ENCODE results near the gene TRABD2B. TPM values are rescaled to one million over a fixed set of nuclear protein-coding genes. Genes with fewer than 3 reads are reported as not detected.

The TRABD2B gene
- polyA plus RNA-seq, 1 of the 3 experiments (the other 2 are of a cell fraction), result 0.03 TPM

- H3K9me2 ChIP-seq, result no peaks in the 10 kb centered on the region
- ChIA-PET CTCF (interaction anchor here (0.6 to 1.9 kb wide), 8 partner anchors 12 to 262 kb away, joined by 3 to 5 read pairs (median 4); partner anchors contain the start of gene TRABD2B), POLR2A (no interaction called here)
- no peak overlapping the region for H3K4me2 ChIP-seq
- 64% methylated on average over 4 of the region's 4 CpGs for WGBS (ENCODE audit: low lambda C conversion rate)
- no peaks in the 10 kb centered on the region for H3F3A ChIP-seq (replicated peaks; ENCODE audit: insufficient read depth)
- H3K9ac ChIP-seq, result no peak overlapping the region
- TF ChIP-seq FOXJ3 (CRISPR knock-in tag; IDR thresholded peaks at IDR 0.05) (no peak), TCF12 (IDR thresholded peaks at IDR 0.05) (no peak), PBX3 (IDR thresholded peaks at IDR 0.05) (no peak), CHD2 (IDR thresholded peaks at IDR 0.05; ENCODE audit: low read length, partially characterized antibody) (no peak), GABPA (IDR thresholded peaks at IDR 0.05; ENCODE audit: low read depth) (no peak), IRF3 (IDR thresholded peaks at IDR 0.05; ENCODE audit: low read depth, low read length) (no peak), FOSL2 (IDR thresholded peaks at IDR 0.05; ENCODE audit: borderline replicate concordance, low read depth) (no peak), RAD21 (IDR thresholded peaks at IDR 0.05; ENCODE audit: low read length) (peak; percentile 37), CTCF (IDR thresholded peaks at IDR 0.05) (peak; percentile 48), POLR2AphosphoS5 (IDR thresholded peaks at IDR 0.05; ENCODE audit: low read depth, low read length) (no peak), USF2 (IDR thresholded peaks at IDR 0.05; ENCODE audit: borderline replicate concordance, low read depth, low read length) (no peak), SIN3A (IDR thresholded peaks at IDR 0.05; ENCODE audit: borderline replicate concordance, low read depth, low read length) (no peak), TEAD4 (IDR thresholded peaks at IDR 0.05; ENCODE audit: borderline replicate concordance, insufficient read depth) (no peak), NFIC (IDR thresholded peaks at IDR 0.05; ENCODE audit: borderline replicate concordance) (no peak), REST (IDR thresholded peaks at IDR 0.05; ENCODE audit: low read depth, low read length) (no peak), TAF1 (IDR thresholded peaks at IDR 0.05; ENCODE audit: borderline replicate concordance, low read depth, low read length) (no peak), EP300 (IDR thresholded peaks at IDR 0.05; ENCODE audit: borderline replicate concordance in 1 of 2, low read depth in 1 of 2, low read length in 1 of 2) (no peak), USF1 (IDR thresholded peaks at IDR 0.05; ENCODE audit: borderline replicate concordance, low read depth) (no peak), MAX (IDR thresholded peaks at IDR 0.05; ENCODE audit: low read depth) (no peak), JUND (IDR thresholded peaks at IDR 0.05) (no peak), RFX5 (IDR thresholded peaks at IDR 0.05; ENCODE audit: low read length) (no peak), ELF1 (IDR thresholded peaks at IDR 0.05) (no peak), SMC3 (IDR thresholded peaks at IDR 0.05; ENCODE audit: low read depth, low read length) (0 out of 2 replicates have a peak, but pooled peaks have one; percentile 10), NRF1 (IDR thresholded peaks at IDR 0.05; ENCODE audit: low read depth, low read length) (no peak), MXI1 (IDR thresholded peaks at IDR 0.05; ENCODE audit: low read depth, low read length) (no peak)
- H3K27me3 ChIP-seq (ENCODE audit: insufficient read depth), result no peaks in the 10 kb centered on the region
- no peaks in the 10 kb centered on the region for H3K79me2 ChIP-seq (ENCODE audit: insufficient read depth)
- H3K4me1 ChIP-seq (ENCODE audit: control insufficient read depth in 1 of 2, insufficient read depth in 2 of 2, low read depth in 1 of 2, low read length in 1 of 2), result peaks cover 0 to 8% of the 10 kb centered on the region in 2 experiments; a peak in 1 of 4 replicates
- DNase-seq, result peak; percentile 51
- H2AFZ ChIP-seq (ENCODE audit: low read depth), result no peak overlapping the region
- no peaks in the 10 kb centered on the region for H4K20me1 ChIP-seq (ENCODE audit: insufficient read depth)
- no peak overlapping the region for H3K4me3 ChIP-seq (ENCODE audit: low read depth in 2 of 2, low read length in 1 of 2)
- no peak overlapping the region for H3K27ac ChIP-seq (ENCODE audit: low read depth in 2 of 2, low read length in 1 of 2)
- H3K36me3 ChIP-seq (replicated peaks in 1 of 2; ENCODE audit: control insufficient read depth in 1 of 2, insufficient read depth in 2 of 2, low read length in 1 of 2), result no peaks in the 10 kb centered on the region
- no peaks in the 10 kb centered on the region for H3K9me3 ChIP-seq
Observed at GRCh38 chr1:47972864-47973432, 24.2 kb downstream of the TRABD2B start.

All from SK-N-SH (cell line).